GM13977 (cell line): Measurements from ENCODE around the gene CCDC33.

Experiments used
- DNase-seq: peaks from one replicate; pipeline ENCODE4 v3.0.0; 2012; ENCODE audit warnings: low spot score
- CTCF ChIP-seq: IDR thresholded peaks from 2 replicates; pipeline ENCODE4 v1.5.1; 2012; ENCODE audit warnings: mild to moderate bottlenecking, control low read depth; ENCODE audit not compliant: insufficient read depth; ENCODE audit errors: extremely low read depth, missing control alignments
- in situ Hi-C: fragments of 300-500 bp; cut with MboI; formaldehyde crosslinking; loops from one replicate; pipeline ENCODE4 v1.12.0; 2022; ENCODE audit warnings: low sequenced_read_pairs, low pct_unique_long_range_greater_than_20kb, mixed read lengths, inconsistent platforms; ENCODE audit not compliant: unreplicated experiment

Gene CCDC33

GRCh38 chr15:74264081-74264501 lies 28.0 kb downstream of the CCDC33 start:
- in situ Hi-C loops, result no loop called here

DNA sequence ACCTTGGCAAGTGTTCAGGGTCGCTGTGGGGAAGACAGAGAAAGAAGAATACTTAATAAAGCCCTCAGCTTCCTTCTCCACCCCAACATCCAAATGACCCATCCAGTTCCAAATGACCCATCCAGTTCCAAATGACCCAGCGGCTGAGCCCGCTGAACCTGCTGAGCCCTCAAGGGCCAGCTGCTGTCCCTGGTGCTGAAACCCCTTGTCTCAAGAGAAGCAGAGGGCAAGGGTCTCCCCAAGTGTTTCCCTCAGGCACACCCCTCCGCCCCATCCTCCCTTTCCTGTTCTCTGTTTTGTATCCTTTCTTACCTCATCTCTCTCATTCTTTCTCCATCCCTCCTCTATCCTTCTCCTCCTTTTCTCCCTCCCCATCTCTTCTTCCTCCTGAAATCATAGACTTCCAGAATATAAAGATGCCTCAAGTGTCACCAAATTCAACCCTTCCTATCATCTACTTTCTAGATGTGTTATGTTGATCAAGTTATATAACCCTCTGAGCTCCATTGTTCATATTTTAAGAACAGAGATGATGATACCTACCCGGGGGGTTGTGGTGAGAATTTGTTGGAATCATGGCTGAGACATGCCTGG lies 29.0 kb downstream of the CCDC33 start:
- TF ChIP-seq CTCF, result no peak
- no peak for DNase-seq
- in situ Hi-C loops, result no loop called here

More at GRCh38 chr15:74264081-74264501, 28.0 kb downstream of the CCDC33 start:
- DNase-seq, result no peak
- TF ChIP-seq CTCF, result no peak

DNA sequence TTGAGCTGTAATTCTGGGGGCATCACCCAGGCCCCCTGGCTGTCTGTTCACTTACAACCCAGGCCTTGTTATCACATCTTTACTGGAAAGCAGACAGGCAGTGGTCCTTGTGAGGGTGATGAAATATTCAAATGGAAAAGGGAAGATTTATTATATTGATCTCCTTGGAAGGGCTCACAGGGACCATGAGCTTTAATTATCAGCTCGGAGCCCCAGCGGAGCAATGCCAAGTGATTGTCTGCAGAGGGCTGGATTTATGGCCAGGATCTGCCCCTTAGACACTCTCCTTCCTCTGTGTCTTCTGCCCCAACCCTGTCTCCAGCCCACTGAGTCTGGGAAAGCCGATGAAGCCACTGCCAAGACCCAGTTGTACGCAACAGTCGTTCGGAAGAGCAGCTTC lies 31.9 kb downstream of the CCDC33 start:
- DNase-seq, result no peak
- in situ Hi-C loops, result no loop called here
- TF ChIP-seq CTCF, result no peak

DNA sequence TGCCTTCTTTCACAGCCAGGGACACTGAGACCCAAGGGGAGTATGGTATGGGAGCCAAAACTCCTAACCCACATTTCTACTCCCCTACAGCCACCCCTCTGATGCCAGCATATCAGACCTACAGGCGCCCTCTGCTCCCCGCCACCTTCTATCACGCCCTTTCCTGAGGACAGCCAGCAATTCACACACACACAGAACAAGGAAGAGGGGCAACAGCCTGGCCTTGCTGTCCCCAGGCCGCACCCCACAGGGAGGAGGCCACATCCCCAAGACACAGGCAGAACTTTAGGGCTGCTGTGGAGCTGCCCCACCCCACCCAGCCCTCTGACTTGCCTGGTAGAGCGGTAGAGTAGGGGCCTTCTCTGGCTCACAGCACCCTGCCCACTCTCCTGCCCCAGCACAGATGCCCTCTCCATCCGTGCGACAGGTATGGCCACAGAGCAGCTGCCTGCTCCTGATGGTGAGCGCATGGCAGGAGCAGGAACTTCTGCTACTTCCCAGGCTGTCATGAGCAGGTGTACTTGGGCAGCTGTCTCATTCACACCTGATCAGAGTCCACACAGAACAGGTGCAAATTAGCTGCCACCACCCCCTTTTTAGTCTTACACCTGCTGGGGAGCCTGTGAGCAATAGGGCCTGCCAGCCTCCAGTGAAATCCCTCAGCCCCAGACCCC lies 33.4 kb downstream of the CCDC33 start:
- DNase-seq, result no peak
- in situ Hi-C loops, result no loop called here
- no peak for TF ChIP-seq CTCF

DNA sequence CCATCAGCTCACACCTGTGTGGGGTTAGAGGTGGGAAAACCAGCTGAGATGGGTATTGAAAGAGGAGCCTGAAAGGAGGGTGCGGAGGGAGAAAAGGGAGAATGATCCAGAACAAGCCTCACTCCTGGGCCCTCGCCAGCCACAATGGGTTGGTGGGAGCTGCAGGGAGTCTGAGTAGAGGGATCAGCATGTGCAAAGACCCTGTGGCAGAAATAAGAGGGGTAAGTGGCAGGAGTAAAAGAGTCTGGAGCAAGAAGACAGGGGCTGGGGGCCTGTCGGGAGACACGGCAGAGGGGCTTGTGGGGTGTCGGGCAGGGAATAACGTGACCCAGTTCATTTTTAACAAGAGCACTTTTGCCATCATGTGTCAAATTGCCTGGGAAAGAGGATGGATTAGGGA lies 34.0 kb downstream of the CCDC33 start:
- in situ Hi-C loops, result no loop called here
- no peak for TF ChIP-seq CTCF
- DNase-seq, result no peak

GRCh38 chr15:74270854-74271520 lies 34.9 kb downstream of the CCDC33 start:
- no peak for TF ChIP-seq CTCF
- in situ Hi-C loops, result no loop called here
- no peak for DNase-seq
